GM23338 (cell line): ENCODE results near the gene PDE3A. TPM values are rescaled to one million over a fixed set of nuclear protein-coding genes. Genes with fewer than 3 reads are reported as not detected.

Experiments used
- ATAC-seq: fragments of 200-7000 bp; cut with Tn5 transposase; 3 replicates; pipeline ENCODE4 v1.9.1; 2020
- DNase-seq: peaks from one replicate; pipeline ENCODE4 v3.0.0-alpha.2; 2015; ENCODE audit warnings: low spot score
- H2AFZ ChIP-seq: fragments of 200-600 bp; sonication (generic); 2 replicates; pipeline ENCODE4 v1.8.0; 2016; ENCODE audit warnings: antibody characterized with exemption, mild to moderate bottlenecking, moderate library complexity
- H3F3A ChIP-seq: fragments of 200-600 bp; sonication (generic); replicated peaks from 2 replicates; pipeline ENCODE4 v1.8.0; 2017; ENCODE audit warnings: antibody characterized with exemption, mixed run types, low read depth
- H3K27ac ChIP-seq: fragments of 200-600 bp; sonication (generic); 2 replicates; pipeline ENCODE4 v1.6.1; 2016; ENCODE audit warnings: low read depth
- H3K27me3 ChIP-seq: fragments of 200-600 bp; sonication (generic); 2 replicates; pipeline ENCODE4 v1.8.0; 2016; ENCODE audit warnings: mild to moderate bottlenecking, mixed run types, moderate library complexity; ENCODE audit not compliant: insufficient read depth
- H3K36me3 ChIP-seq: fragments of 200-600 bp; sonication (generic); 2 replicates; pipeline ENCODE4 v1.8.0; 2016; ENCODE audit warnings: mild to moderate bottlenecking; ENCODE audit not compliant: insufficient read depth
- H3K4me1 ChIP-seq: fragments of 200-600 bp; sonication (generic); 2 replicates; pipeline ENCODE4 v1.8.0; 2016; ENCODE audit warnings: mild to moderate bottlenecking, moderate library complexity; ENCODE audit not compliant: insufficient read depth
- H3K4me2 ChIP-seq: fragments of 200-600 bp; sonication (generic); 2 replicates; pipeline ENCODE4 v1.7.1; 2017; ENCODE audit warnings: mixed run types
- H3K4me3 ChIP-seq: fragments of 200-600 bp; sonication (generic); 2 replicates; pipeline ENCODE4 v1.6.1; 2016; ENCODE audit warnings: mixed run types
- H3K79me2 ChIP-seq: fragments of 200-600 bp; sonication (generic); replicated peaks from 2 replicates; pipeline ENCODE4 v1.8.0; 2017; ENCODE audit warnings: mild to moderate bottlenecking; ENCODE audit not compliant: insufficient read depth
- H3K9me2 ChIP-seq: fragments of 200-600 bp; sonication (generic); 2 replicates; pipeline ENCODE4 v1.8.0; 2017; ENCODE audit not compliant: insufficient read depth
- H4K20me1 ChIP-seq: fragments of 200-600 bp; sonication (generic); replicated peaks from 2 replicates; pipeline ENCODE4 v1.8.0; 2017; ENCODE audit warnings: mild to moderate bottlenecking; ENCODE audit not compliant: insufficient read depth
- H3K27ac Mint-ChIP-seq: 2 replicates; pipeline ENCODE4 v1.8.0; 2020; ENCODE audit warnings: inconsistent platforms, mild to moderate bottlenecking, moderate library complexity, mixed read lengths
- H3K27me3 Mint-ChIP-seq: 3 replicates; pipeline ENCODE4 v1.8.0; 2022; ENCODE audit warnings: low read depth, mild to moderate bottlenecking, moderate library complexity, mixed read lengths, inconsistent platforms; ENCODE audit not compliant: insufficient read depth, poor library complexity
- H3K36me3 Mint-ChIP-seq: 3 replicates; pipeline ENCODE4 v1.8.0; 2021; ENCODE audit warnings: low read depth, mild to moderate bottlenecking, inconsistent platforms, moderate library complexity, mixed read lengths
- H3K4me1 Mint-ChIP-seq: 3 replicates; pipeline ENCODE4 v1.8.0; 2020; ENCODE audit warnings: mild to moderate bottlenecking, inconsistent platforms, mixed read lengths
- H3K4me3 Mint-ChIP-seq: 3 replicates; pipeline ENCODE4 v1.8.0; 2021; ENCODE audit warnings: moderate library complexity, mild to moderate bottlenecking, inconsistent platforms, mixed read lengths
- H3K9me3 Mint-ChIP-seq: 3 replicates; pipeline ENCODE4 v1.8.0; 2020; ENCODE audit warnings: moderate library complexity, mild to moderate bottlenecking, inconsistent platforms, mixed read lengths
- CREB1 ChIP-seq: fragments of 250-450 bp; sonication (Bioruptor Pico); IDR thresholded peaks from 2 replicates; pipeline ENCODE4 v1.5.0; 2020; ENCODE audit warnings: low read depth, mild to moderate bottlenecking, moderate library complexity
- EZH2 ChIP-seq: fragments of 200-600 bp; sonication (generic); IDR thresholded peaks from one replicate; pipeline ENCODE4 v1.8.0; 2017; ENCODE audit warnings: antibody characterized with exemption, mild to moderate bottlenecking, low read depth; ENCODE audit not compliant: unreplicated experiment
- NANOG ChIP-seq: IDR thresholded peaks from 2 replicates; pipeline ENCODE4 v1.6.1; 2016; ENCODE audit warnings: antibody characterized with exemption, borderline replicate concordance
- ZNF331 ChIP-seq: fragments of 250-450 bp; sonication (Bioruptor Pico); IDR thresholded peaks from 2 replicates; pipeline ENCODE4 v1.5.0; 2020; ENCODE audit warnings: low read depth, mild to moderate bottlenecking, moderate library complexity
- polyA plus RNA-seq: library from polyadenylated mRNA; unstranded; fragments of >200 nt; fragmentation: Nextera tagmentation; extraction: Ambion mirVana; gene quantifications from 2 replicates; pipeline ENCODE4 v1.2.1, GENCODE V29; 2016
- total RNA-seq: library from RNA; depleted of rRNA; stranded (reverse); fragments of >200 nt; shearing (Covaris generic); gene quantifications from 2 replicates; pipeline ENCODE4 v1.2.3, GENCODE V29; 2014
- TF ChIP-seq, protein P1 (sequence below): fragments of 250-450 bp; sonication (Bioruptor Pico); IDR thresholded peaks from 2 replicates; pipeline ENCODE4 v1.5.0; 2020; ENCODE audit warnings: mild to moderate bottlenecking, moderate library complexity
- TF ChIP-seq, protein P2 (sequence below): IDR thresholded peaks from one replicate; pipeline ENCODE4 v1.6.1; 2018; ENCODE audit warnings: antibody characterized with exemption; ENCODE audit not compliant: unreplicated experiment
- TF ChIP-seq, protein P3 (sequence below), 2 experiments: fragments of 200-600 bp in 1 of 2; sonication (generic) in 1 of 2; conservative IDR thresholded peaks; 2 replicates each; pipeline versions ENCODE4 v1.5.1 to v1.6.1; 2016 to 2017; ENCODE audit warnings: antibody characterized with exemption in 2 of 2, low read depth in 2 of 2, mild to moderate bottlenecking in 2 of 2, moderate library complexity in 1 of 2

Gene PDE3A
- total and polyA plus RNA-seq, 2 experiments from 2014 or later, result 2.7 to 9.2 TPM

DNA sequence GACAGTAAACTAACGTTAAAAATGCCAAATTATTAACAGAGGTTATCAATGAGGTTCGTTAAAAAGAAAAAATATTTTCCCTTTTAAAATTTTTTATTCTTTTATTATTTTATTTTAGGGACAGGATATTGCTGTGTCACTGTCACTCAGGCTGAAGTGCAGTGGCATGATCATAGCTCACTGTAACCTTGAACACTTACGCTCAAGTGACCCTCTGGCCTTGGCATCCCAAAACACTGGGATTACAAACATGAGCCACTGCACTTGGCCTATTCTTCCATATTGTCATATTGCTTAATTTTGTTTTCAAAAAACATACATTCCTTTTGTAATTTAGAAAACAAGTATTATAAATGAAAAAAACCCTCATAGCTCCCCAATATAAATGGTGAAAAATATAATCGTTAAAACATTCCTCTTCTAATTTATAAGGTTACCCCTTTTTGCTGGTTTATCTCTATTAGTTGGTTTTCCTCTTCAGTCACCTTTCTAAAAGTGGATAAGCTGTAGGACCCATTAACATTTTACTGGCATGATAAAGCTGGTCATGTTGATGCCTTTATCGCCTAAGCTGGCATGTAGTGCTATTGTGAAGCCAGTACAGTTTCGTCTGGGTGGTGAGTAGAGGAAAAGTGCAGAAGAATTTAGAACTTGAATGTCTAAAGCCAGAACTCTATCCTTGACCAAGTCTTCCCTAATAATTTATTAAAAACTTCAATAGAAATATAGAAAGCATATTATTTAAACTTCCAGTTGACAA is 27.6 kb downstream of the PDE3A start (continued):
- TF ChIP-seq, protein P1, sequence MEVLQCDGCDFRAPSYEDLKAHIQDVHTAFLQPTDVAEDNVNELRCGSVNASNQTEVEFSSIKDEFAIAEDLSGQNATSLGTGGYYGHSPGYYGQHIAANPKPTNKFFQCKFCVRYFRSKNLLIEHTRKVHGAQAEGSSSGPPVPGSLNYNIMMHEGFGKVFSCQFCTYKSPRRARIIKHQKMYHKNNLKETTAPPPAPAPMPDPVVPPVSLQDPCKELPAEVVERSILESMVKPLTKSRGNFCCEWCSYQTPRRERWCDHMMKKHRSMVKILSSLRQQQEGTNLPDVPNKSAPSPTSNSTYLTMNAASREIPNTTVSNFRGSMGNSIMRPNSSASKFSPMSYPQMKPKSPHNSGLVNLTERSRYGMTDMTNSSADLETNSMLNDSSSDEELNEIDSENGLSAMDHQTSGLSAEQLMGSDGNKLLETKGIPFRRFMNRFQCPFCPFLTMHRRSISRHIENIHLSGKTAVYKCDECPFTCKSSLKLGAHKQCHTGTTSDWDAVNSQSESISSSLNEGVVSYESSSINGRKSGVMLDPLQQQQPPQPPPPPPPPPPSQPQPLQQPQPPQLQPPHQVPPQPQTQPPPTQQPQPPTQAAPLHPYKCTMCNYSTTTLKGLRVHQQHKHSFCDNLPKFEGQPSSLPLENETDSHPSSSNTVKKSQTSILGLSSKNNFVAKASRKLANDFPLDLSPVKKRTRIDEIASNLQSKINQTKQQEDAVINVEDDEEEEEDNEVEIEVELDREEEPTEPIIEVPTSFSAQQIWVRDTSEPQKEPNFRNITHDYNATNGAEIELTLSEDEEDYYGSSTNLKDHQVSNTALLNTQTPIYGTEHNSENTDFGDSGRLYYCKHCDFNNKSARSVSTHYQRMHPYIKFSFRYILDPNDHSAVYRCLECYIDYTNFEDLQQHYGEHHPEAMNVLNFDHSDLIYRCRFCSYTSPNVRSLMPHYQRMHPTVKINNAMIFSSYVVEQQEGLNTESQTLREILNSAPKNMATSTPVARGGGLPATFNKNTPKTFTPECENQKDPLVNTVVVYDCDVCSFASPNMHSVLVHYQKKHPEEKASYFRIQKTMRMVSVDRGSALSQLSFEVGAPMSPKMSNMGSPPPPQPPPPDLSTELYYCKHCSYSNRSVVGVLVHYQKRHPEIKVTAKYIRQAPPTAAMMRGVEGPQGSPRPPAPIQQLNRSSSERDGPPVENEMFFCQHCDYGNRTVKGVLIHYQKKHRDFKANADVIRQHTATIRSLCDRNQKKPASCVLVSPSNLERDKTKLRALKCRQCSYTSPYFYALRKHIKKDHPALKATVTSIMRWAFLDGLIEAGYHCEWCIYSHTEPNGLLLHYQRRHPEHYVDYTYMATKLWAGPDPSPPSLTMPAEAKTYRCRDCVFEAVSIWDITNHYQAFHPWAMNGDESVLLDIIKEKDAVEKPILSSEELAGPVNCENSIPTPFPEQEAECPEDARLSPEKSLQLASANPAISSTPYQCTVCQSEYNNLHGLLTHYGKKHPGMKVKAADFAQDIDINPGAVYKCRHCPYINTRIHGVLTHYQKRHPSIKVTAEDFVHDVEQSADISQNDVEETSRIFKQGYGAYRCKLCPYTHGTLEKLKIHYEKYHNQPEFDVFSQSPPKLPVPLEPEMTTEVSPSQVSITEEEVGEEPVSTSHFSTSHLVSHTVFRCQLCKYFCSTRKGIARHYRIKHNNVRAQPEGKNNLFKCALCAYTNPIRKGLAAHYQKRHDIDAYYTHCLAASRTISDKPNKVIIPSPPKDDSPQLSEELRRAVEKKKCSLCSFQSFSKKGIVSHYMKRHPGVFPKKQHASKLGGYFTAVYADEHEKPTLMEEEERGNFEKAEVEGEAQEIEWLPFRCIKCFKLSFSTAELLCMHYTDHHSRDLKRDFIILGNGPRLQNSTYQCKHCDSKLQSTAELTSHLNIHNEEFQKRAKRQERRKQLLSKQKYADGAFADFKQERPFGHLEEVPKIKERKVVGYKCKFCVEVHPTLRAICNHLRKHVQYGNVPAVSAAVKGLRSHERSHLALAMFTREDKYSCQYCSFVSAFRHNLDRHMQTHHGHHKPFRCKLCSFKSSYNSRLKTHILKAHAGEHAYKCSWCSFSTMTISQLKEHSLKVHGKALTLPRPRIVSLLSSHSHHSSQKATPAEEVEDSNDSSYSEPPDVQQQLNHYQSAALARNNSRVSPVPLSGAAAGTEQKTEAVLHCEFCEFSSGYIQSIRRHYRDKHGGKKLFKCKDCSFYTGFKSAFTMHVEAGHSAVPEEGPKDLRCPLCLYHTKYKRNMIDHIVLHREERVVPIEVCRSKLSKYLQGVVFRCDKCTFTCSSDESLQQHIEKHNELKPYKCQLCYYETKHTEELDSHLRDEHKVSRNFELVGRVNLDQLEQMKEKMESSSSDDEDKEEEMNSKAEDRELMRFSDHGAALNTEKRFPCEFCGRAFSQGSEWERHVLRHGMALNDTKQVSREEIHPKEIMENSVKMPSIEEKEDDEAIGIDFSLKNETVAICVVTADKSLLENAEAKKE, result no peak
- TF ChIP-seq, protein P2, sequence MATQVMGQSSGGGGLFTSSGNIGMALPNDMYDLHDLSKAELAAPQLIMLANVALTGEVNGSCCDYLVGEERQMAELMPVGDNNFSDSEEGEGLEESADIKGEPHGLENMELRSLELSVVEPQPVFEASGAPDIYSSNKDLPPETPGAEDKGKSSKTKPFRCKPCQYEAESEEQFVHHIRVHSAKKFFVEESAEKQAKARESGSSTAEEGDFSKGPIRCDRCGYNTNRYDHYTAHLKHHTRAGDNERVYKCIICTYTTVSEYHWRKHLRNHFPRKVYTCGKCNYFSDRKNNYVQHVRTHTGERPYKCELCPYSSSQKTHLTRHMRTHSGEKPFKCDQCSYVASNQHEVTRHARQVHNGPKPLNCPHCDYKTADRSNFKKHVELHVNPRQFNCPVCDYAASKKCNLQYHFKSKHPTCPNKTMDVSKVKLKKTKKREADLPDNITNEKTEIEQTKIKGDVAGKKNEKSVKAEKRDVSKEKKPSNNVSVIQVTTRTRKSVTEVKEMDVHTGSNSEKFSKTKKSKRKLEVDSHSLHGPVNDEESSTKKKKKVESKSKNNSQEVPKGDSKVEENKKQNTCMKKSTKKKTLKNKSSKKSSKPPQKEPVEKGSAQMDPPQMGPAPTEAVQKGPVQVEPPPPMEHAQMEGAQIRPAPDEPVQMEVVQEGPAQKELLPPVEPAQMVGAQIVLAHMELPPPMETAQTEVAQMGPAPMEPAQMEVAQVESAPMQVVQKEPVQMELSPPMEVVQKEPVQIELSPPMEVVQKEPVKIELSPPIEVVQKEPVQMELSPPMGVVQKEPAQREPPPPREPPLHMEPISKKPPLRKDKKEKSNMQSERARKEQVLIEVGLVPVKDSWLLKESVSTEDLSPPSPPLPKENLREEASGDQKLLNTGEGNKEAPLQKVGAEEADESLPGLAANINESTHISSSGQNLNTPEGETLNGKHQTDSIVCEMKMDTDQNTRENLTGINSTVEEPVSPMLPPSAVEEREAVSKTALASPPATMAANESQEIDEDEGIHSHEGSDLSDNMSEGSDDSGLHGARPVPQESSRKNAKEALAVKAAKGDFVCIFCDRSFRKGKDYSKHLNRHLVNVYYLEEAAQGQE, result no peak

DNA sequence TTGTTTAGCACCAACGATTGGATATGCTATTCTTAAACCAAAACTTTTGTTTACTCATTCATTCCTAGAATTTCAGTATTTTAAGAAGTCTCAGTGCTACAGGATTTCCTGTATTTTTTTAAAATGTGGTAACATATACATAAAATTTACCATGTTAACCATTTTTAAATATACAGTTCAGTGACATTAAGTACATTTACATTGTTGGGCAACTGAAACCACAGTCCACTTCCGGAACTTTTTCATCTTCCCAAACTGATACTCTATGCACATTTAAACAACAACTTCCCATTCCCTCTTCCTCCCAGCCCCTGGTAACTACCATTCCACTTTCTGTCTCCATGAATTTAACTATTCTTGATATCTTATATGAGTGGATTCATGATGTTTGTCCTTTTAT is 30.3 kb downstream of the PDE3A start:
- Histone ChIP-seq H4K20me1 (no peaks in the 10 kb centered on the region), H3K9me2 (no peaks in the 10 kb centered on the region), H2AFZ (no peak overlapping the region), H3K27me3 (no peaks in the 10 kb centered on the region), H3K27ac (no peak overlapping the region), H3K79me2 (no peaks in the 10 kb centered on the region), H3K4me3 (no peak overlapping the region), H3F3A (no peaks in the 10 kb centered on the region), H3K4me2 (no peak overlapping the region), H3K36me3 (no peaks in the 10 kb centered on the region), H3K4me1 (peaks cover 22% of the 10 kb centered on the region)
- Mint-ChIP-seq H3K9me3 (no peaks in the 10 kb centered on the region), H3K4me1 (peaks cover 14% of the 10 kb centered on the region; the same call in 2 of the 3 replicates), H3K4me3 (no peak overlapping the region), H3K27me3 (no peaks in the 10 kb centered on the region), H3K36me3 (no peaks in the 10 kb centered on the region), H3K27ac (no peak overlapping the region)
- no peak for ATAC-seq
- DNase-seq, result no peak
- TF ChIP-seq, protein P3, sequence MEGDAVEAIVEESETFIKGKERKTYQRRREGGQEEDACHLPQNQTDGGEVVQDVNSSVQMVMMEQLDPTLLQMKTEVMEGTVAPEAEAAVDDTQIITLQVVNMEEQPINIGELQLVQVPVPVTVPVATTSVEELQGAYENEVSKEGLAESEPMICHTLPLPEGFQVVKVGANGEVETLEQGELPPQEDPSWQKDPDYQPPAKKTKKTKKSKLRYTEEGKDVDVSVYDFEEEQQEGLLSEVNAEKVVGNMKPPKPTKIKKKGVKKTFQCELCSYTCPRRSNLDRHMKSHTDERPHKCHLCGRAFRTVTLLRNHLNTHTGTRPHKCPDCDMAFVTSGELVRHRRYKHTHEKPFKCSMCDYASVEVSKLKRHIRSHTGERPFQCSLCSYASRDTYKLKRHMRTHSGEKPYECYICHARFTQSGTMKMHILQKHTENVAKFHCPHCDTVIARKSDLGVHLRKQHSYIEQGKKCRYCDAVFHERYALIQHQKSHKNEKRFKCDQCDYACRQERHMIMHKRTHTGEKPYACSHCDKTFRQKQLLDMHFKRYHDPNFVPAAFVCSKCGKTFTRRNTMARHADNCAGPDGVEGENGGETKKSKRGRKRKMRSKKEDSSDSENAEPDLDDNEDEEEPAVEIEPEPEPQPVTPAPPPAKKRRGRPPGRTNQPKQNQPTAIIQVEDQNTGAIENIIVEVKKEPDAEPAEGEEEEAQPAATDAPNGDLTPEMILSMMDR (conservative IDR thresholded peaks at IDR 0.05; ENCODE audit: low read depth in 2 of 2), result no peak
- no peak for TF ChIP-seq NANOG
- no peak for TF ChIP-seq ZNF331 (CRISPR knock-in tag)
- TF ChIP-seq CREB1 (CRISPR knock-in tag), result no peak
- TF ChIP-seq EZH2, result no peak
